ENCODE results near the gene KMT2C. TPM values are rescaled to one million over a fixed set of nuclear protein-coding genes. Genes with fewer than 3 reads are reported as not detected.

Gene KMT2C
- total RNA-seq, 1 donor from 2014 or later: 42.3 TPM

DNA sequence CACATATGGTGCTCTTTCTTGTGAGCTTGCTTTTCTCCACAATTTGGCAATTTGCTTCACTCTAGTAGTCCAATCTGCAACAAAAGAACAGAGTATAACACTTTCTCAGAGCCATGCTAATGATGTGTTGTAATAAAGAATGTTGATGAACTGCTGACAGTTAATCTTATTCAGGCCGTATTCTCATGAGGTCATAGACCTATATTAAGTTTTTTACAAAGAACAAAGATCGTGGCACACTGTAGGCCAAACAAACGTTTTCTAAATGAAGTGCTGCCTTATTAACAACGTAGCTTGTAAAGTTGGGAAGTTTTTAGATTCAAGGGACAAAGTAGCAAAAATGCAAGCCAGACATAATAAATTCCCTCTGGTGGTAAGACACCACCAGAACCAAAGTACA is 250.2 kb downstream of the KMT2C start:
- Histone ChIP-seq H3K27ac (replicated peaks) (peak overlapping the region; percentile 71), H3K36me3 (peaks cover 78% of the 10 kb centered on the region), H3K9me3 (replicated peaks) (no peaks in the 10 kb centered on the region), H3K4me1 (peaks cover 22% of the 10 kb centered on the region), H3K27me3 (ENCODE audit: low read depth) (no peaks in the 10 kb centered on the region), H3K4me3 (no peak overlapping the region)
- DNase-seq: no peak
- intact Hi-C loops (cut with micrococcal nuclease): no loop called here
- TF ChIP-seq, protein P1, sequence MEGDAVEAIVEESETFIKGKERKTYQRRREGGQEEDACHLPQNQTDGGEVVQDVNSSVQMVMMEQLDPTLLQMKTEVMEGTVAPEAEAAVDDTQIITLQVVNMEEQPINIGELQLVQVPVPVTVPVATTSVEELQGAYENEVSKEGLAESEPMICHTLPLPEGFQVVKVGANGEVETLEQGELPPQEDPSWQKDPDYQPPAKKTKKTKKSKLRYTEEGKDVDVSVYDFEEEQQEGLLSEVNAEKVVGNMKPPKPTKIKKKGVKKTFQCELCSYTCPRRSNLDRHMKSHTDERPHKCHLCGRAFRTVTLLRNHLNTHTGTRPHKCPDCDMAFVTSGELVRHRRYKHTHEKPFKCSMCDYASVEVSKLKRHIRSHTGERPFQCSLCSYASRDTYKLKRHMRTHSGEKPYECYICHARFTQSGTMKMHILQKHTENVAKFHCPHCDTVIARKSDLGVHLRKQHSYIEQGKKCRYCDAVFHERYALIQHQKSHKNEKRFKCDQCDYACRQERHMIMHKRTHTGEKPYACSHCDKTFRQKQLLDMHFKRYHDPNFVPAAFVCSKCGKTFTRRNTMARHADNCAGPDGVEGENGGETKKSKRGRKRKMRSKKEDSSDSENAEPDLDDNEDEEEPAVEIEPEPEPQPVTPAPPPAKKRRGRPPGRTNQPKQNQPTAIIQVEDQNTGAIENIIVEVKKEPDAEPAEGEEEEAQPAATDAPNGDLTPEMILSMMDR (IDR thresholded peaks at IDR 0.05; ENCODE audit: borderline replicate concordance): no peak

DNA sequence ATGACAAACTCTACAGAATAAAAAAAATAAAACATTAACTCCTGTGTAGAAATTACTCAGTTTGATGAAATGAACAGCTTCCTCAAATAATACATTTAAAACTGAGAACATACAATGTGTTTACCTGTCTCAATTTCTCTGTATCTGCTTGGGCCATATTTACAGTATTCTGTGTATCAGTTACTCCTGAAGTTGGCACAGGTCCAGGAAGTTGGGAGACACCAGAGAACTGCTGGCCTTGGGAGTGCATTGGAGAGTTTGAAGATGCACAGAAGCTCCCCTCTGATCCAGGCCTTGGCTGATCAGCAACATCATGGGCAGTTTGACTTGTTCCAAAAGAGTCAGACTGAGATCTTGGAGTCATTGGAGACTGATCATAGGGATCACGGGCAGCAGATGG is 255.2 kb downstream of the KMT2C start:
- Histone ChIP-seq H3K27ac (replicated peaks) (no peak overlapping the region), H3K4me1 (peaks cover 14% of the 10 kb centered on the region), H3K9me3 (replicated peaks) (no peaks in the 10 kb centered on the region), H3K4me3 (no peak overlapping the region), H3K36me3 (peaks cover 94% of the 10 kb centered on the region), H3K27me3 (ENCODE audit: low read depth) (no peaks in the 10 kb centered on the region)
- intact Hi-C loops (cut with micrococcal nuclease): no loop called here
- TF ChIP-seq, protein P1 (IDR thresholded peaks at IDR 0.05; ENCODE audit: borderline replicate concordance): no peak
- DNase-seq: no peak

DNA sequence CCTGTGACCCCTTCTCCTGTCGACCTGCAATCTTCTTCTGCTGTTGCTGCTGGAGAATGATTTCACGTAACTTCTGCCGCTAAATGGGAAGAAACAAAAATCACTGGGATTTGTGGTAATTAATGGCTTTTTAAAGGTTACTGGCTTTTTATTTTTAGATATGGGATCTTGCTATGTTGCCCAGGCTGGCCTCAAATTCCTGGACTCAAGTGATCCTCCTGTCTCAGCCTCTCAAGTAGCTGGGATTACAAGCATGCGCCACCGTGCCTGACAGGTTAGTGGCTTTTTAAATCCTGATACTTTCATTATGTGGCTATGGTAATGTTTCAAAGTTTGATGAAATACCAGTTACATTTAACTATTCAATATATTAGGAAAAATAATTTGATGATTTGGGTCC is 255.8 kb downstream of the KMT2C start:
- Histone ChIP-seq H3K9me3 (replicated peaks) (no peaks in the 10 kb centered on the region), H3K27me3 (ENCODE audit: low read depth) (no peaks in the 10 kb centered on the region), H3K4me1 (peaks cover 9% of the 10 kb centered on the region), H3K36me3 (peaks cover 98% of the 10 kb centered on the region), H3K27ac (replicated peaks) (no peak overlapping the region), H3K4me3 (no peak overlapping the region)
- DNase-seq: no peak
- intact Hi-C loops (cut with micrococcal nuclease): no loop called here
- TF ChIP-seq, protein P1 (IDR thresholded peaks at IDR 0.05; ENCODE audit: borderline replicate concordance): no peak

DNA sequence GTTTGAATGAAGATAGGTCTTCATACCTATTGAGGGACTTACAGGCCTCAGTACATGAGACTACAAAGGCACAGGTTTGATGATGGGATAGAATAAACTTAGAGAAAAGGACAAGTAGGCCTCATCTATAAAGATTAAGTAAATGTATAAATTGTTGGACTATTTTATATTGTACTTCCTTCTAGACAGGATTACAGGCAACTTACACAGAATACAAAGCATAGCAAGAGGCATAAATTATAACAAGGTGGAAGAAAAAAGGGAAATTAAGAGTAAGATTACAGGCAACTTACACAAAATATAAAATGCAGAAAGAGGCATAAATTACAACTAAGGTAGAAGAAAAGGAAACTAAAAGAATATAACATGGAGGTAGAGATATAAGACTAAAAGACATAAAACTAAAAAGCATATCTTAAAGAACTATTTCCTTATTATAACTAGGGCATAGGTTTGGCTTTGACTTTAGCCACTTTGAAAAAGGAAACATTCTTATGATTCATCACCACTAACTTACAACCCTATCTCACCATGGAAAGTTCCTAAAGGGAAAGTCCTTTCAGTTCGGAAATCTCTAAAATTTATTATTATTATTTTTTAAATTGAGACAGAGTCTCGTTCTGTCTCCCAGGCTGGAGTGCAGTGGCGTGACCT is 257.3 kb downstream of the KMT2C start:
- Histone ChIP-seq H3K27ac (replicated peaks) (no peak overlapping the region), H3K36me3 (peaks cover 99% of the 10 kb centered on the region), H3K9me3 (replicated peaks) (no peaks in the 10 kb centered on the region), H3K27me3 (ENCODE audit: low read depth) (no peaks in the 10 kb centered on the region), H3K4me3 (no peak overlapping the region), H3K4me1 (no peaks in the 10 kb centered on the region)
- intact Hi-C loops (cut with micrococcal nuclease): no loop called here
- TF ChIP-seq, protein P1 (IDR thresholded peaks at IDR 0.05; ENCODE audit: borderline replicate concordance): no peak
- DNase-seq: no peak

DNA sequence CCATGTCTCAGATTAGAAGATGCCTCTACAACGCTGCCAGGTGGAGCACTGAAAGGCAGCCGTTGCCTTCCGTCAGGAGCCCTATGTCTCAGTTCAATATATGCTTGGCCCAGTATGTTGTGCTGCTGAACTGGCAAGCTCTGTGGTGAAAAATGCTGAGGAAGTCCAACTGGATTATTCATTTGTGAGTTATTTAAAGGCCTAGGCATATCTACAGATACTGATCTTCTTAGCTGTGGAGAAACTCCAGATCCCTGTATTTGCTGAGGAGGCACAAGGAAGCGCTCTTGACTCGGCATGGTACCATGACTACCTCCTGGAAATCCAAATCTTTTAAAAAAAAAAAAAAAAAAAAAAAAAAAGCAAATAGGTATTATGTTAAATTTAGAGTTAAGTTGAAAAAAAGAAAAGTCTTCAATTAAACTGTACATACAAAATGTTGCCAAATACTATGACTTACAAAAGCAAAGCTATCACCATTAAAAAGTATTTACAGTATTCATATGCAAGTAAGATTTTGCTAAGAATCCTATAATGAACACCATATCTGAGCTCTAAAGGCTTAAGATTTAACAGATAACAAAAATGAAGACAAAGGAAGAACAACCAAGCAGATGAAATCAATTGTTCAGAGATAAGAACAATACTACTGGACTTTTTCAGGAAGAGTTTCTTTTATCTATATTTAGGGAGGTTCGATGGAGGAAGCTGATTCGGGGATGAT is 258.0 kb downstream of the KMT2C start:
- TF ChIP-seq, protein P1 (IDR thresholded peaks at IDR 0.05; ENCODE audit: borderline replicate concordance): no peak
- no peak for DNase-seq
- H3K27ac ChIP-seq (replicated peaks): no peak overlapping the region
- H3K27me3 ChIP-seq (ENCODE audit: low read depth): no peaks in the 10 kb centered on the region
- no peaks in the 10 kb centered on the region for H3K4me1 ChIP-seq
- H3K4me3 ChIP-seq: no peak overlapping the region
- peaks cover 98% of the 10 kb centered on the region for H3K36me3 ChIP-seq
- intact Hi-C loops (cut with micrococcal nuclease): no loop called here
- no peaks in the 10 kb centered on the region for H3K9me3 ChIP-seq (replicated peaks)

Data from left ventricle myocardium inferior (tissue), 1 donor.